H1 (cell line): ENCODE measurements around the gene ARHGAP1. TPM values are rescaled to one million over a fixed set of nuclear protein-coding genes. Genes with fewer than 3 reads are reported as not detected.

Experiments used
- CTCF ChIA-PET: fragments of 300-600 bp; sonication (Branson Sonifier 250); formaldehyde crosslinking; loops from one replicate; lab custom pipeline; 2021; ENCODE audit not compliant: partially characterized antibody; lab: Charles Lee
- POLR2A ChIA-PET: fragments of 300-600 bp; sonication (Branson Sonifier 250); formaldehyde crosslinking; loops from one replicate; lab custom pipeline; 2021; ENCODE audit warnings: inconsistent platforms; ENCODE audit not compliant: partially characterized antibody; lab: Charles Lee
- DNase-seq, 2 experiments: peaks; one replicate each; pipeline versions ENCODE4 v3.0.0 to v3.0.0-alpha.2; 2010 to 2022; ENCODE audit warnings: low spot score in 2 of 2, low read depth in 1 of 2, mixed read lengths in 1 of 2
- FAIRE-seq: peaks from 2 replicates; lab custom pipeline; 2011; peaks lifted over from hg19 to GRCh38; lab: Jason Lieb, UNC
- H2AFZ ChIP-seq: 2 replicates; pipeline ENCODE4 v1.8.1; 2012; ENCODE audit warnings: low read length, inconsistent platforms
- H2AK5ac ChIP-seq: 2 replicates; pipeline ENCODE4 v1.6.1; 2013; ENCODE audit warnings: low read depth, low read length
- H2BK120ac ChIP-seq: replicated peaks from 2 replicates; pipeline ENCODE3; 2013; ENCODE audit warnings: low read depth, low read length, inconsistent platforms
- H2BK12ac ChIP-seq: 2 replicates; pipeline ENCODE4 v1.6.1; 2013; ENCODE audit warnings: low read depth, low read length
- H2BK15ac ChIP-seq: 2 replicates; pipeline ENCODE4 v1.6.1; 2013; ENCODE audit warnings: low read length
- H2BK20ac ChIP-seq: 2 replicates; pipeline ENCODE4 v1.6.1; 2013; ENCODE audit warnings: low read length
- H2BK5ac ChIP-seq: 2 replicates; pipeline ENCODE4 v1.6.1; 2013; ENCODE audit warnings: low read depth, low read length
- H3K14ac ChIP-seq: 2 replicates; pipeline ENCODE4 v1.6.1; 2013; ENCODE audit warnings: inconsistent platforms; ENCODE audit not compliant: insufficient read length
- H3K18ac ChIP-seq: 2 replicates; pipeline ENCODE4 v1.6.1; 2013; ENCODE audit warnings: low read length; ENCODE audit errors: extremely low read depth
- H3K23ac ChIP-seq: 2 replicates; pipeline ENCODE4 v1.6.1; 2013; ENCODE audit warnings: inconsistent platforms; ENCODE audit not compliant: insufficient read length
- H3K23me2 ChIP-seq: 2 replicates; pipeline ENCODE4 v1.6.1; 2013; ENCODE audit warnings: low read depth, low read length
- H3K27ac ChIP-seq: 2 replicates; pipeline ENCODE4 v1.6.1; 2011; ENCODE audit warnings: low read depth, low read length, inconsistent platforms
- H3K27me3 ChIP-seq, 4 experiments: replicated peaks in 1 of 4; 1 replicate in 1 of 4; 2 replicates in 3 of 4; pipeline versions ENCODE4 v1.6.1 to v1.8.1; 2011 to 2013; ENCODE audit warnings: low read length in 3 of 4, mild to moderate bottlenecking in 3 of 4, inconsistent platforms in 2 of 4, mixed read lengths in 2 of 4, moderate library complexity in 1 of 4; ENCODE audit not compliant: control insufficient read depth in 3 of 4, insufficient read depth in 3 of 4; ENCODE audit errors: extremely low read depth in 1 of 4
- H3K36me3 ChIP-seq, 4 experiments: 2 replicates each; pipeline versions ENCODE4 v1.6.1 to v1.8.1; 2011 to 2013; ENCODE audit warnings: mild to moderate bottlenecking in 4 of 4, low read length in 3 of 4, moderate library complexity in 2 of 4, control low read depth in 1 of 4, inconsistent platforms in 1 of 4; ENCODE audit not compliant: insufficient read depth in 4 of 4, control insufficient read depth in 2 of 4
- H3K4ac ChIP-seq: replicated peaks from 2 replicates; pipeline ENCODE3; 2013; ENCODE audit warnings: low read length, low read depth, mixed read lengths, inconsistent platforms; ENCODE audit not compliant: insufficient read length
- H3K4me1 ChIP-seq, 4 experiments: replicated peaks in 1 of 4; 1 replicate in 1 of 4; 2 replicates in 3 of 4; pipeline versions ENCODE4 v1.6.1 to v1.8.1; 2011 to 2013; ENCODE audit warnings: low read length in 3 of 4, inconsistent platforms in 2 of 4, mixed read lengths in 1 of 4; ENCODE audit not compliant: insufficient read depth in 4 of 4, control insufficient read depth in 3 of 4
- H3K4me2 ChIP-seq, 2 experiments: 2 replicates each; pipeline versions ENCODE4 v1.6.1 to v1.8.1; 2011 to 2013; ENCODE audit warnings: low read depth in 2 of 2, low read length in 2 of 2, control low read depth in 1 of 2, inconsistent platforms in 1 of 2, mild to moderate bottlenecking in 1 of 2; ENCODE audit not compliant: insufficient read depth in 1 of 2
- H3K4me3 ChIP-seq, 4 experiments: fragments of 200-600, 300-600 bp in 1 of 4; sonication (generic), shearing (Covaris generic), sonication (Bioruptor Twin) in 1 of 4; 2 replicates each; pipeline versions ENCODE4 v1.5.1 to v1.8.1; 2011 to 2016; ENCODE audit warnings: low read length in 4 of 4, low read depth in 3 of 4, control low read depth in 2 of 4, inconsistent platforms in 2 of 4, mild to moderate bottlenecking in 2 of 4, mixed read lengths in 1 of 4, moderate library complexity in 1 of 4; ENCODE audit not compliant: insufficient read depth in 2 of 4; ENCODE audit errors: extremely low read depth in 1 of 4
- H3K56ac ChIP-seq: replicated peaks from 2 replicates; pipeline ENCODE3; 2013; ENCODE audit warnings: low read depth, mild to moderate bottlenecking, mixed read lengths, low read length, inconsistent platforms; ENCODE audit not compliant: insufficient read length
- H3K79me1 ChIP-seq: 2 replicates; pipeline ENCODE4 v1.6.1; 2013; ENCODE audit warnings: low read depth, low read length, control low read depth
- H3K79me2 ChIP-seq, 2 experiments: 2 replicates each; pipeline versions ENCODE4 v1.6.1 to v1.8.1; 2012 to 2013; ENCODE audit warnings: low read length in 2 of 2, mild to moderate bottlenecking in 2 of 2, inconsistent platforms in 1 of 2; ENCODE audit not compliant: insufficient read depth in 2 of 2, control insufficient read depth in 1 of 2
- H3K9ac ChIP-seq, 4 experiments: replicated peaks in 1 of 4; 1 replicate in 1 of 4; 2 replicates in 3 of 4; pipeline versions ENCODE4 v1.6.1 to v1.8.1; 2011 to 2013; ENCODE audit warnings: low read depth in 3 of 4, low read length in 3 of 4, control low read depth in 2 of 4, mild to moderate bottlenecking in 2 of 4, moderate library complexity in 2 of 4, inconsistent platforms in 1 of 4; ENCODE audit errors: extremely low read depth in 1 of 4
- H3K9me3 ChIP-seq, 2 experiments: 2 replicates each; pipeline versions ENCODE4 v1.6.1 to v1.8.1; 2012 to 2013; ENCODE audit warnings: mild to moderate bottlenecking in 2 of 2, moderate library complexity in 2 of 2, control low read depth in 1 of 2, inconsistent platforms in 1 of 2, low read depth in 1 of 2, low read length in 1 of 2, mixed read lengths in 1 of 2; ENCODE audit not compliant: insufficient read depth in 2 of 2
- H4K20me1 ChIP-seq, 2 experiments: replicated peaks in 1 of 2; 2 replicates each; pipeline versions ENCODE3 to v1.8.1; 2011 to 2013; ENCODE audit warnings: inconsistent platforms in 2 of 2, low read length in 2 of 2, mild to moderate bottlenecking in 1 of 2; ENCODE audit not compliant: insufficient read depth in 2 of 2, control insufficient read depth in 1 of 2
- H4K5ac ChIP-seq: 2 replicates; pipeline ENCODE4 v1.6.1; 2013; ENCODE audit warnings: low read length, low read depth, mixed read lengths, inconsistent platforms; ENCODE audit not compliant: insufficient read length
- H4K8ac ChIP-seq: 2 replicates; pipeline ENCODE4 v1.8.0; 2013; ENCODE audit warnings: mild to moderate bottlenecking, moderate library complexity, low read length, inconsistent platforms; ENCODE audit not compliant: insufficient read depth; ENCODE audit errors: extremely low read depth
- H4K91ac ChIP-seq: replicated peaks from 2 replicates; pipeline ENCODE3; 2013; ENCODE audit warnings: low read length, mixed read lengths, inconsistent platforms; ENCODE audit not compliant: insufficient read length
- CBX5 ChIP-seq: fragments of 300-800, 300-1000 bp; sonication (generic); IDR thresholded peaks from 2 replicates; pipeline ENCODE4 v1.7.1; 2016; ENCODE audit warnings: antibody characterized with exemption, low read length, low read depth
- CREB1 ChIP-seq: IDR thresholded peaks from 2 replicates; pipeline ENCODE4 v1.6.1; 2012; ENCODE audit warnings: inconsistent platforms
- KDM1A ChIP-seq: fragments of 200-600, 300-600 bp; sonication (generic); IDR thresholded peaks from 2 replicates; pipeline ENCODE4 v1.7.1; 2016; ENCODE audit warnings: mild to moderate bottlenecking, low read length, borderline replicate concordance
- NANOG ChIP-seq: IDR thresholded peaks from 2 replicates; pipeline ENCODE4 v1.6.1; 2011; ENCODE audit warnings: low read length, low read depth, mild to moderate bottlenecking, inconsistent platforms; ENCODE audit not compliant: insufficient read depth, poor library complexity, severe bottlenecking
- RBBP5 ChIP-seq: IDR thresholded peaks from 2 replicates; pipeline ENCODE4 v1.7.1; 2012; ENCODE audit warnings: low read depth, mild to moderate bottlenecking, inconsistent platforms, low read length, moderate library complexity, borderline replicate concordance
- RFX5 ChIP-seq: IDR thresholded peaks from 2 replicates; pipeline ENCODE4 v1.6.1; 2011; ENCODE audit warnings: low read depth, low read length, improper control_type of control experiment, borderline replicate concordance
- SAP30 ChIP-seq: fragments of 300-600 bp; sonication (generic); IDR thresholded peaks from 2 replicates; pipeline ENCODE4 v1.7.1; 2012; ENCODE audit warnings: low read length, moderate library complexity, mild to moderate bottlenecking, inconsistent platforms; ENCODE audit not compliant: insufficient read depth, insufficient replicate concordance
- SIN3A ChIP-seq, 2 experiments: IDR thresholded peaks in 1 of 2; conservative IDR thresholded peaks in 1 of 2; 2 replicates each; pipeline ENCODE4 v1.6.1; 2011 to 2012; ENCODE audit warnings: low read length in 2 of 2, improper control_type of control experiment in 1 of 2, low read depth in 1 of 2, mild to moderate bottlenecking in 1 of 2
- TAF7 ChIP-seq: optimal IDR thresholded peaks from 2 replicates; pipeline ENCODE3; 2011; ENCODE audit warnings: low read depth, mild to moderate bottlenecking, inconsistent platforms, low read length, moderate library complexity, borderline replicate concordance
- TEAD4 ChIP-seq: IDR thresholded peaks from 2 replicates; pipeline ENCODE4 v1.6.1; 2012; ENCODE audit warnings: low read depth, low read length, inconsistent platforms, mixed read lengths
- ZNF274 ChIP-seq: IDR thresholded peaks from 2 replicates; pipeline ENCODE4 v1.7.0; 2012; ENCODE audit warnings: low read length, borderline replicate concordance; ENCODE audit errors: extremely low read depth
- WGBS, 2 experiments: shearing (Covaris generic) in 1 of 2; methylation state at CpG; one replicate each; pipeline versions ENCODE4 v1.1.6 to v1.1.7; 2013 to 2015; ENCODE audit warnings: low lambda C conversion rate in 2 of 2, mixed read lengths in 2 of 2, inconsistent platforms in 1 of 2, low coverage in 1 of 2, missing lambda C conversion rate in 1 of 2; ENCODE audit not compliant: insufficient replicate concordance in 2 of 2, insufficient coverage in 1 of 2, insufficient read length in 1 of 2; ENCODE audit errors: extremely low coverage in 1 of 2, missing lambda C conversion rate in 1 of 2; 5-methylcytosine and 5-hydroxymethylcytosine counted together
- polyA plus RNA-seq, 7 experiments: library from polyadenylated mRNA; depleted of rRNA in 3 of 7; stranded (reverse) in 5 of 7; unstranded in 2 of 7; fragments of >200 nt in 5 of 7; fragments of 200-250 nt in 2 of 7; gene quantifications; 1 replicate in 5 of 7; 2 replicates in 1 of 7; 4 replicates in 1 of 7; pipeline versions ENCODE4 v1.2.1 to v1.2.3, GENCODE V29; 2011 to 2013; ENCODE audit warnings: missing spikeins in 2 of 7, mixed read lengths in 2 of 7
- total RNA-seq: library from RNA; stranded (reverse); fragmentation: NEBNext Ultra II Directional; extraction: Animal tissue kit (Norgen Biotek cat#: 25700); gene quantifications from 2 replicates; pipeline ENCODE4 v1.2.1, GENCODE V29; 2021

The ARHGAP1 gene
- total and polyA plus RNA-seq, 2 of the 8 experiments (the other 6 are each of a cell fraction or from before 2014, with no cell fraction given), result 28.6 to 58.8 TPM

- H3K4ac ChIP-seq, result no peak overlapping the region
- no peak overlapping the region for H2BK12ac ChIP-seq
- no peaks in the 10 kb centered on the region for H3K27me3 ChIP-seq
- H3K18ac ChIP-seq, result no peak overlapping the region
- no peak overlapping the region for H3K4me2 ChIP-seq
- 0 out of 2 replicates have a peak, but pooled peaks cover 2% of the 10 kb centered on the region for H3K79me1 ChIP-seq
- no peak overlapping the region for H3K56ac ChIP-seq
- no peak overlapping the region for H2AK5ac ChIP-seq
- H4K20me1 ChIP-seq, result peaks cover 0 to 3% of the 10 kb centered on the region in 2 experiments
- H4K91ac ChIP-seq, result no peak overlapping the region
- H3K14ac ChIP-seq, result no peak overlapping the region
- no peak overlapping the region for H3K9ac ChIP-seq
- no peaks in the 10 kb centered on the region for H3K4me1 ChIP-seq
- no peaks in the 10 kb centered on the region for H3K9me3 ChIP-seq
- 92% methylated on average over 22 of the region's 22 CpGs; no CpG with 5 or more reads in 1 of the 2 experiments for WGBS, 2 experiments
- DNase-seq (no peak), FAIRE-seq (no peak)
- H2BK5ac ChIP-seq, result no peak overlapping the region
- no peak overlapping the region for H4K8ac ChIP-seq
- no peaks in the 10 kb centered on the region for H3K23me2 ChIP-seq
- H2AFZ ChIP-seq, result no peak overlapping the region
- H2BK15ac ChIP-seq, result no peak overlapping the region
- no peak overlapping the region for H2BK120ac ChIP-seq
- no peak overlapping the region for H3K27ac ChIP-seq
- H3K79me2 ChIP-seq, result no peaks in the 10 kb centered on the region; a peak in 1 of 4 replicates
- ChIA-PET CTCF (interaction anchor here (0.6 to 1.4 kb wide), 5 partner anchors 8 to 39 kb away, joined by 3 to 4 read pairs (median 4); no protein-coding TSS in a partner anchor), POLR2A (interaction anchor here (1.5 kb wide), 1 partner anchor 15 kb away, joined by 3 read pairs; no protein-coding TSS in a partner anchor)
- H3K4me3 ChIP-seq, result no peak overlapping the region
- H3K36me3 ChIP-seq, result peaks cover 0 to 11% (median 5%) of the 10 kb centered on the region in 4 experiments; a peak in 2 of 8 replicates
- H4K5ac ChIP-seq, result no peak overlapping the region
- no peak overlapping the region for H3K23ac ChIP-seq
- no peak overlapping the region for H2BK20ac ChIP-seq
- TF ChIP-seq TEAD4, result no peak
- no peak for TF ChIP-seq ZNF274
- no peak for TF ChIP-seq SAP30
- no peak for TF ChIP-seq TAF7
- no peak for TF ChIP-seq RFX5
- no peak for TF ChIP-seq RBBP5
- TF ChIP-seq NANOG, result no peak
- TF ChIP-seq CBX5, result no peak
- no peak for TF ChIP-seq CREB1
- TF ChIP-seq KDM1A, result no peak
- TF ChIP-seq SIN3A (conservative IDR thresholded peaks at IDR 0.05 in 1 of 2, IDR thresholded peaks at IDR 0.05 in 1 of 2; ENCODE audit: low read depth in 1 of 2, low read length in 2 of 2), result no peak
Observed at GRCh38 chr11:46633291-46634217, 66.9 kb downstream of the ARHGAP1 start.
